GM18870 (cell line): ENCODE measurements around the gene SMIM15.

Experiments used
- ATAC-seq: cut with Tn5 transposase; IDR thresholded peaks from one replicate; pipeline ENCODE4 v1.9.1; 2021; ENCODE audit warnings: moderate library complexity; ENCODE audit not compliant: unreplicated experiment

Gene SMIM15

DNA sequence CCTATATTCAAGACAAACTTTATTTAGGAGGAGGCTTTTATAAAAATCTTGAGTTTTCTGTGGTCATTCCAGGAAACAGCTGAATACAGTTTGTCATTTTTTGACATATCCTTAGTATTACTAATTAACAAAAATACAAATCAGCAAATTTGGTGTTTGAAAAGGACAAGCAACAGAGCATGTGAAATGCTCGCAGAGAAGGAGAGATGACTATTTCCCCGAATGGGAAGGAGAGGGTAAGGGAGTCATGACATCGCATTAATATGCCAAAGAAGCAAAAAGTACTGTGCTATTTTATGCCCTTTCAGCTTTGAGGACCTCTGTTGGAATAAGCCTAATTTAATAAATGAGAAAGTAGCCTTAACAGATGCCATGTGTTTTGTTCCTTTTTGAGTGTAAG is 1.8 kb downstream of the SMIM15 start:
- no peak for ATAC-seq

DNA sequence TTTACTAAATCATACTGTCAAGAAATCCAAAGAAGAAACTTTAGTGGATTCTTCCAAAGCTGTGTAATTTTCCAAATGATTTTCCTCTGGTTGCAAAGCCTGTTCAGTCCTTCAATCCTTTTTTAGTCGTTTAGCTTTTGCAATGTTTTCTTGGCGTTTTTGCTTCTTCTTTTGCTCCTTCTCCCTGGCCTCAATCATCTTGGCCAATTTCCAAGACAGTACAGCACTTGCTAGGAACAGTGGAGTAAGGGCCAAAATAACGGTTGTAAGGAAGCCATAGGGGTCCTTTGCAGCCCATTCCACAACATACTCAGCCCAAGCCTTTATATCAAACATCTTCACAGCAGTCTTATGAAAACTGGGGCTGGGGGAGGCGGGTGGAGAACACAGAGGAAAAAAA is 2.4 kb downstream of the SMIM15 start:
- ATAC-seq = no peak

DNA sequence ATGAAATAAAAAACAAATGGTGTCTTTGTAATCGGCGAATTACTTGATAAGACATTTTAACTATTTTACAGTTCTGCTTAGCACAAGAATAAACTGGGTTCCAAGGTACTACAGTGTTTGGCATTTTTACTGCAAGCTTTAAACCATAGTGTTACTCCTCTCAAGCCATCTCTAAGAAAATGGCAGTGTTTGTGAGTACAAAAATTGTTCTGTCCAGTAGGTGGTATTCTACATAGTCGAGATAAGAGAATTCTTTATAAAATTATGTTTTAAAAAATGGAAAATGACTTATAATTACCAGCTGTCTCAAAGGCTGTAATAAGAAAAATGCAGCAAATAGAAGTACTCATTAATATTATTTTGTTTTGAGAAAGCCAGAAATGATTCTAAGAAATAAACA is 3.2 kb downstream of the SMIM15 start:
- ATAC-seq = no peak

DNA sequence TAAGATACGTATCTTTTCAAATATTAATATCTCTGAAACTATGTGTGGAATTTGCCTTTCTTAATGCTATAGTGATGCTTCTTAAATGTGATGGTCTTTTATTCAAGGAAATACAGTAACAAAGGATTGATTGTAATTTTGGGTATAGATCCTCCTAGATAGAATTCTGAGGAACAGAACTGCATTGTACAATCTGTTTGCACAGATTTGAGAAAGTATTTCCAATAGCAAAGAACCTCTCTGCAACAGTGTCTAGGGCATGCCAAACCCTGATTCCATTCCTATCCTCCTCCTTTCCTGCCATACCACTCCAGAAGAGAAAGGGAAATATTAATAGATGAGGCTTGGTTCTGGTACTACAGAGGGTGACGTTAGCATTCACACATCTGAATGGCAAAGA is 10.4 kb downstream of the SMIM15 start:
- no peak for ATAC-seq

DNA sequence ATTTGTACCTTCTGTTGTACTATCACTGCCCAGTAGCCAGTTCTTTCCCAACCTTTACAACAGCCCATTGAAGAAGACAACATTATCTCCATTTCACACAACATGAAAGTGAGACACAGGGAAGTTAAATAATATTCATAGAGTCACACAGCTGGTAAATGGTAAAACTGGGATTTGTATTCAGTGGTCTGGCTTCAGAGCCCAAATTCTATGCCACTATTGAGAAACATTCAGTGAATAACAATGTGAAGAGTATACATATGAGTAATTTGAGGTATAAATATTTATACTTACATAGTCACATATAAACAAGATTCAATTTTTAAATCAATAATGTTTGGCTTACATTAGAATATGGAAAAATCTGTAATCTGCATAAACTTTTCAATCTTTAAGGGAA is 13.8 kb downstream of the SMIM15 start:
- ATAC-seq = no peak

DNA sequence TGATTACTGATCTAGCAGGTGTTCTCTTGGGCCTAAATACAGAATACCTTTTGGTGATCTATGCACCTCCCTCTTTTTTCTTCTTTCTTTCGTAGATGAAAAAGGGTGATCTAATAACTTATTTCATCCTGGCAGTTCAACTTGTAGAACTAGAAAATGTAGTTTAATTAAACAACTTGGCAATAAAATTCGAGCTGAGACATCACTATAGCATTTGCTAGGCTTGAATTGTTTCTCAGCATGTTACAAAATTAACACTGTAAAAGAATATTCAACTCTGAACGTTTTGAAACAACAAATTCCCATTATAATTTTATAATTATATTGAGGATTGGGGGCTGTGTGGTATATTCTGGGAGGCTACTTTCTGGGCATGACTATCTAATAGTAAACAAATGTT is 19.5 kb downstream of the SMIM15 start:
- no peak for ATAC-seq

DNA sequence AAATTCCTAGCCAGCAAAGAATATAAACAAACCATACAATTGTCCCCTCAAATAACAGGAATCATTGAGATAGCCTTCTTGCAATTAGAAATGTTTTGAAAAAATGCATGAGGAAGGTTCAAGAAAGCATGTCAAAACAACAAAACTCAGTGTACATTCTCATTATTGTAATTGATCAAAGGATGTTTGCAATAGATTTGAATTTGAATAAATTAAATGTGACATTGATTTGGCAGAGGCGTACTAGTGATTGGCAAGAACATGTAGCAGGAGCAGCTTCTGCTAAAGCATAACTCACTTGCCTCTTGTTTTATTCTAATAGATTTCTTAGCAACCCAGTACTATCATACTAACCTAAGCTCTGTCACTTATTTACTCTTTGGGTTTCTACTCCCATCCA is 19.9 kb downstream of the SMIM15 start:
- ATAC-seq = no peak

DNA sequence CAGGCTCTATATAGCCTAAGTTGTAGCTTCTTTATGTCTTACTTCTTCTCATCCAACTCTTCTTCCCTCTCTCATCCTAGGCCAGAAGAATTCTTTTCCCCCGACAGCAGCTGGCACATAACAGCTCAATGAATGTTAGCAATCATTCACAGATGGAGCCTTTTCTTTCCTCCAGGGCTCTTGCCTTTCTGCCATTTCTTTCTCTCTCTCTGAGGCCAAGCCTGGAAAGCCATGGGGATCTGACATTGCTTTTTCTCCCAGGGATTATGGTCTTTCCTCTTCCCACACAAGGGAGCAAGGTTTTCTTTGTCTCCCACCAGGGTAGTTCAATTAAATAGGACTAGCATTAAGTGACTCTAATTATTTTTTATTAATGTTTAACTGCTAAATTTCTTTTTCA is 20.5 kb downstream of the SMIM15 start:
- ATAC-seq = no peak

DNA sequence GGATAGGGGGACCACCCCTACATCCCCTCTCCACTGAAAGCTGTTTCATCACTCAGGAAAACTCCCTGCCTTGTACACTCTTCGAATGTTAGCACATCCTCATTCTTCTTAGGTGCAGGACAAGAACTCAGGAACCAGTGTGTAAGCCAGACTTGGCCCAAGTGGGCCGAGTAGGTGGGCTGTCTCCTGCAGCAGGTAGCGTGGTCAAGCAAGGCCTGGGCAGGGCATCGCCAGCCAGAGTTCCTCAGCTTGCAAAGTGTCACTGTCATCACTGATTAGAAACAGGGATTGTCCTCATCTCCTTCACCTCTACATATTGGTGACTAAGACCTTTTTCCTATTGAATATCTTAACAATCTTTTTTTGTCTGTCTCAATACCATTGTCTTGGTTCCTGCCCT is 22.3 kb downstream of the SMIM15 start:
- ATAC-seq = no peak

DNA sequence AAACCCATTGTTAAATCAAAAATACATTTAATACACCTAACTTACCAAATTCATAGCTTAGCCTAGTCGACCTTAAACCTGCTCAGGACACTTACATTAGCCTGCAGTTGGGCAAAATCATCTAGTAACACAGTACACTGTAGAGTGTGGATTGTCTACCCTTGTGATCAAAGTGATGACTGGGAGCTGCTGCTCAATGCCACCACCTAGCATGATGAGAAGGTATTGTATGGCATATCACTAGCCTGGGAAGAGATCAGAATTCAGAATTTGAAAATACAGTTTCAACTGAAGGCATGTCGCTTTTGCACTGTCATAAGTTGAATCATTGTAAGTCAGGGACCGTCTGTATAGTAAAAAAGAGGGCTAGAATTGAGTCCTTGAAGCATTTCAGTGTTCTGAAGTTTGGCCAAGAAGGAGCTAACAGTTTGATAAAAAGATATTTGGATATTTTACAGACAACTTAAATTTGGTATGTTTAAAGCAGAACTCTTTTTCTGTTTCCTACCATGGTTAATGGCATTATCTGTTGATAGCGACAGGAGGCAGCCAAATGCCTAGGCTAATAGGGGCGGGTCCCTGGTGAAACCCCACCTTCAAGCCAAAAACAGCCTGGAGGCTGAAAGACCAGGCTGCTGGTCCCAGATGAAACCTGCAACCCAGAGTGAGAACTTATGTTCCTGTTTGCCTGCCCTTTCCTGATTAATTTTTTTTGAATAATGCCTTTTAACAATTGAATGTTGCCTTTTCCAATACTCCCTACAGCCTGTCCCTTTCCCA is 23.0 kb downstream of the SMIM15 start:
- ATAC-seq = no peak

DNA sequence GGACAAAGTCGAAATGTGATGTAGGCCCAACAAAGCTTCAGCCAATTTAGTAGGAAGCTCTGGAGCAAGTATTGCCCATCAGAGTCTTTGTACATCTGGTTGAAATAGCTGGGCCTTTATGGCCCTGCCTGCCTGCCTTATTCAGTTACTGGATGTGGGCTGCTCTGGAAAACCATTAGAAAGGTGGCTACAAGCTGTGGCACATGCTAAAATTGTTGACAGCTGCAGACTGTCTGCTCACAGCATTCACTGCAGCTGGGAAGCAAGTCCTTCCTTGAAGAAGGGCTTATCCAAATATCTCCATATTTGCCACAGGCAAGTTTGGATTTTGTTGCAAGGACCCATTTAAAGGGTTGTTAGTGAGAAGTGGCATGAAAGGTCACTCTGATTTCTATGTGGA is 24.4 kb downstream of the SMIM15 start:
- ATAC-seq = no peak

DNA sequence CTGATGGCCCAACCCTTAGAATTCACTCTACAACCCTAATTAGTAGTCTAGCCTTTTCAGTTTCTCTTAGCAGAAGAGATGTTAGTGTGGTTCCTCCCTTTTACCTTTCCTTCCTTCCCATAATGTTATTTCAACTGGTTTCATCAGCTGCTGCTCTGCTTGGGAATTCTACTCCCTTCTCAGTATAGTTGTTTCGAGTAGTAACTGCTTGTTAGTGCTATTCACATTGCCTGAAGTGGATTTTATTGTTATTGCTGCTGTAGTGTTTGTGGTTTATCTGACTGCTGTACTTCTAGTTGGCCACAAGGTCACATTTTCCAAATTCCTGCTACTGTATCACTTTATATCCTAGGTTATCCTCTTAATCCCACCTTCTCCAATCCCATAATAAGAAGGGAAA is 29.7 kb downstream of the SMIM15 start:
- no peak for ATAC-seq

DNA sequence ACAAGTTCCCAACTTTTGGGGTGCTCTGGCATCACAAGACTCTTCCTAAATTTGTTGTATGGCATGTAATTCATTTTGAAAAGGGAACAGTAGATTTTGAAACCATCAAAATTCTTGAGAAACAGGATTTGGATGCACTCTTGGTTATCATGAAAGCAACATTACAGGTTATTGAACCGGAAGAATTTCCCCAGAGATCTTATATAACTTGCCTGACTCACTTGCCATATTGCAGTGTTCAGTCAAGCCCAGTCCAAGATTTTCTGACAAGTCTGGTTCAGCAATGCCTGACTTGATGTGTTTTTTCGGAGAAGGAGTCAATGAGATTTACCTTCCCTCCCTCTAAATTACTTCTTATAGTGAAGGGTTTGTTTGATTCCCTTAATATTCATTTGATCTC is 32.0 kb downstream of the SMIM15 start:
- no peak for ATAC-seq

DNA sequence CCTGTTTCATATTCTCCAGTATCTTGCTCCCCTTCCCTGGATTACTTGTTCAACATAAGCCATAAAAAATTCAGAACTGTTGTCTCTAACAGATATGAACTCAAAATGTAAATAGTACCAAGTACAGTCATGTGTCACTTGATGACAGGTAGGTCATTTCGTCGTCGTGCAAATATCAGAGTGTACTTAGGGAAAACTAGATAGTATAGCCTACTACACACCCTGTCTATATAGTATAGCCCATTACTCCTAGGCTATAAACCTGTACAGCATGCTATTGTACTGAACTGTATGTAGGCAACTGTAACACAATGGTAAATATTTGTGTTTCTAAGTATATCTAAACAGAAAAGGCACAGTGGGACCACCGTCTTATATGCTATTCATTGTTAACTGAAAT is 39.1 kb downstream of the SMIM15 start:
- ATAC-seq = no peak

DNA sequence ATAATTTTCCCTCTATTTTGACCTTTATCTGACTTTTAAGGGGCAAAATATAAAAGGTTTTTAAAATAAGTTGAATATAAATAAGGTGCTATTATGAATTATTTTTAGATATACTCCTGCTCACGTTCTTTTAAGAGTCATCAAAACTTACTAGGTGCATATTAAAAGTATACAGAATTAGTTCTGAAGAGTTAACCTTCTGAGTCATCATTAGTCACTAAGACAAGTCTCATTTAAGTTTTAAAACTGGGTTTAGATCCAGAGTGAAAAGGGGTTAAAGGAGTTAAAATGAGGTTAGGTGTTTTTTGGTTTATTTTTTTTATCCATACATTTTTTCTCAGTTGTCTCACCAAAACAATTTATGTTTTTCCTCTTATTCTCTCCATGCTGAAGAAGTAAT is 41.7 kb downstream of the SMIM15 start:
- ATAC-seq = no peak

DNA sequence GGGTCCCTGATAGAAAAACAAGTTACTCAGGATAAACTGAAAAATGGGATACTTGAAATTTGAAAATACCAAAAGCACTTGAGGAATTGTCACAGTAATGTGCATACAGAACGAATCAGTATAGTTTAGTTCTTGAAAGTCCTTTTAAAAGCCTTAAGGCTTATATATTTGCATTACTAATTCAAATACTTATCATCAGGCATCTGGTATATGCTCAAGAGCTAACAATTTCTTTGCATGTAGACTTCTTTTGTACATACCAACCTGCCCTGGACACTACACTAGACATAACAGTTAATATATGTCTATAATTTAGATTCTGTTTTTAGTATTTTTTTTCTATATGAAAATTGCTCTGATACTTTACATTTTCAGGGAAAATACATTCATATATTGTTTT is 43.2 kb downstream of the SMIM15 start:
- ATAC-seq = no peak

DNA sequence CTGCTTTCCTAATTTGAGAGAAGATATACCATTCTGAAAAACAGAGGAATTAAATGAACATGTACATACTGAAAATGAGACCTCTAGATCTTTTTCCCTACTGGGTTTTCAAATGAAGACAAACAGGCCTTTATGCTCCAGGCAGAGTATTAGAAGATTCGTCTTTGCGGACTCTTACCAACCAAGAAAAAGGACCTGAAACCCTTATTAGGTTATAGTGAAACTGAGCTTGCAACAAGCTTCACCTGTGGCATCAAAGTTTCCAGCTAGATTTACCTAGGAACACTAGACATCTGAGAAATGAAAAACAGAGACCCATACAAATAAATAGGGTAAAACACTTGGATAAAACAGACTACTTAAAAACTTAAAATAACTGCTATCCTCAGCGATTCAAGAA is 46.3 kb downstream of the SMIM15 start:
- ATAC-seq = peak; percentile 67

DNA sequence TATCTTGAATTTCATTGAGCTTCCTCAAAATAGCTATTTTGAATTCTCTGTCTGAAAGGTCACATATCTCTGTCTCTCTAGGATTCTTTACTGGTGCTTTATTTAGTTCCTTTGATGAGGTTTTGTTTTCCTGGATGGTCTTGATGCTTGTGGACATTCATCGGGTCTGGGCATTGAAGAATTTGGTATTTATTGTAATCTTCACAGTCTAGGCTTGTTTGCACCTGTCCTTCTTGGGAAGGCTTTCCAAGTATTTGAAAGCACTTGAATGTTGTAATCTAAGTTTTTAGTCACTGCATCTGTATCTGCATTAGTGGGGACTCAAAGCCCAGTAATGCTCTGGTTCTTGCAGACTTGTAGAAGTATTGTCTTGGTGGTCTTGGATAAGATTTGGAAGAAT is 47.8 kb downstream of the SMIM15 start:
- no peak for ATAC-seq
